Hematopoietic multipotent progenitor cell treated with erythropoietin and hydrocortisone succinate and interleukin-3 and kit ligand, for 17 days (in vitro differentiated cells): Measurements from ENCODE around the gene EPN1.
"Not testable (repeated sequence)": the region's sequence is repeated elsewhere in the genome, so short reads cannot be mapped to it uniquely, and the experiment has no call there.

ENCODE experiments used
- DNase-seq: peaks from one replicate; pipeline ENCODE4 v3.0.0-alpha.2; 2015; ENCODE audit warnings: low spot score

The EPN1 gene

GRCh38 chr19:55693336-55693974 is 18.4 kb downstream of the EPN1 start:
- no peak for DNase-seq

GRCh38 chr19:55694241-55694655 is 19.2 kb downstream of the EPN1 start:
- DNase-seq: no peak

- DNase-seq: no peak
Observed at GRCh38 chr19:55694656-55695491, 19.8 kb downstream of the EPN1 start.

DNA sequence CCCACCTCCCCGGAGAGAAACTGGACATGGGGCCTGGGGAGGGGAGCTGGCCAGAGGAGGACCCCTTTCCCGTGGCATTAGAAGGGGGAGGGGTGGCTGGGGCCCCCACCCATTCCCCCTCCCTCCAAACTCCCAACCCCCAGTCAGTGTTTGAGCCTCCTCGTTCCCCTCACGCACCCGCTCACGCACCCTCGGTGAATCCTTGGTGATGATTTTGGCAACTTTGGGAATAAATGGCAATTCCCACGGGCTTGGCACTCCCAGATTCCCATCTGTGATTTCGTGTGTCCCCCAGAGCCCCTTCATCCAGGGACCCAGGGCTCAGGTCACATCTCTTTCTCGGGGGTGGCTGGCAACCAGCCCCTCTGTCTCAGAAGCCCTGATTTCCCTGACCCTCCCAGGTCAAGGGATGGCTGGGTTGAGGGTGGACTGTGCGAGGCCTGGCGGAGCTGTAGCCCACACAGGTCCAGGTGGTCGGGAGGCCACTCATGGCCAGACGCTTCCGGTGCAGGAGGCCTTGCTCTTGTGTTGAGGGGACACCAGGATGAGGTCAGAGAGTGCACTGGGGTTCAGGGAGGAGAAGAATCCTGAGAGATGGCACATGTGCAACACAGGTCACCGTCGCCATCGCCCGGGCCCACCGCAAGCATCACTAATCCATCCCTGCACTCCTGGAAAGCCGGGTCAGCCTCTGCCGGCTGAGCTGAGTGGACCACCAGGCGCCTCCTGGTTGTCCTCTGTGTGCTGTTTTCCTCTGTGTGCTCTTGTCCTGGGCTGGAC is 20.7 kb downstream of the EPN1 start:
- no peak for DNase-seq

DNA sequence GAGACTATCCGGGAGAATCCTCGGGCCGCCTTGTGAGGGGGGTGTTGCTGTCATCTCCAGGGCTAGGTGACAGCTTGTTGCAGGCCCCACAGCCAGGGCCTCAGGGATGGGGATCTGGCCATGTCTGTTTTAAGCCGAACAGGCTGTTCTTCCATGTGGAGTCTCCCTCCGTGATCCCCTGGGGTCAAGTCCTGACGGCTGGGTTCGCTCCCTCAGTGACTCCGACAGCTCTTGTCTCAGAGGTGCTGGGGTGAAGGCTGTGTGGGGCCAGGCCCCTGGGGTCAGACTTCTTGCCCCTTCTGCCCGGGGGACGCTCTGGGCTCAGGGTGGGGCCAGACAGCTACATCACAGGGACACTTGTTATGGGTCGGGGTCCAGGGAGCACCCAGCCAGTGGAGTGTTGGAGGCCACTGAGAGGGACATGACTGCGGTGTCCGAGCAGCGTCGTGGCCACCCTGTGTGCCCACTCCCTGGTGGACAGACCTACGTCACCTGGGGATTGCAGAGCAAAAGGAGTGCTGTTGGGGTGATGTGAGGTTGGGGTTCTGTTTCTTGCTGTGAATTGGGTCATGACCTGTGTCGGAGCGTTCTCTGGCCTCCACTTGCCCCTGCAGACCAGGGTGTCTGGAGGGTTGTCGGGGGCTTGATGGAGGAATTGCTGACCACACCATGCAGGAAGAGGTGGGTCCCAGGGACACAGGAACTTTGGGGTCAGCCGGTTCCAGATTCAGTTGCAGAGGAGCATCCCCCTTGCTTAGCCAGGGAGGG is 21.5 kb downstream of the EPN1 start:
- DNase-seq: no peak

GRCh38 chr19:55697069-55697440 is 22.0 kb downstream of the EPN1 start:
- no peak for DNase-seq

DNA sequence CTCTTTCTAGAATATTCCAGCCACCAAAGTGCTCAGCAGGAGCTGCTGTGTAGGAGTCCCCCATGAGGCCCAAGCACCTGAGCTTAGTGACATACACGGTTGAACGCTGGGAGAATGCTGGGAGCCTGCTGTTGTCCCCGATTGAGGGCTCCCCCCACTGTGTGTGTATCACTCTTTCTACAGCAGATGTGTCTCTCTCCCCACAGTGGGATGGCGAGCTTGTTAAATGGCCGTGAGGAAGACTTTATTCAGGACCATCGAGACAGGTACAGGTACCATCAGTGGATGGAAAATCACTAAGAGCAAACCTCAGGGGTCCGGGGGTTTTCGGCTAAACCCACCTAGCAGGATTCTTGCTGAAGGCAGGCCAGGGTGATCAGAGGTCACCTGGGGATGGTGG is 22.7 kb downstream of the EPN1 start:
- no peak for DNase-seq

DNA sequence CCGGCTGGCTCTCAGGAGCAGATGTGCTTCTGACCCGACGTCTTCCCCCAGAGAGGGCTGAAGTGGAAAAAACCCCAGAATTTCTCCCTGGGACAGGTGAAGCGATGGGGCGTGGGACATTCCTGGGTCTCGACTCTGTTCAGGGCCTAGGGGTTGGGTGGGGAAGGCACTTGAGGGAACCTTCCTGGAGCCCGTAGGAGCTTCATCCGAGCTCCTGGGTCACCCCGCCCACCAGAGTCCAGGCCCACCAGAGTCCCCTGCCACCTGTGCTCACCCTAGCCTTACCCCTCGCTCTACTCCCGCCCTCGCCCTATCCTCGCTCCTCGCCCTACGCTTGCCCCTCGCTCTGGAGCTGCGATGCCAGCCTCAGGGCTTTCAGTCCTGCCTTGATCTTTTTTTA is 23.2 kb downstream of the EPN1 start:
- DNase-seq: no peak

GRCh38 chr19:55699221-55699620 is 24.2 kb downstream of the EPN1 start:
- no peak for DNase-seq

- no peak for DNase-seq
Observed at GRCh38 chr19:55700813-55701212, 25.8 kb downstream of the EPN1 start.

GRCh38 chr19:55702131-55702627 is 27.2 kb downstream of the EPN1 start:
- no peak for DNase-seq

DNA sequence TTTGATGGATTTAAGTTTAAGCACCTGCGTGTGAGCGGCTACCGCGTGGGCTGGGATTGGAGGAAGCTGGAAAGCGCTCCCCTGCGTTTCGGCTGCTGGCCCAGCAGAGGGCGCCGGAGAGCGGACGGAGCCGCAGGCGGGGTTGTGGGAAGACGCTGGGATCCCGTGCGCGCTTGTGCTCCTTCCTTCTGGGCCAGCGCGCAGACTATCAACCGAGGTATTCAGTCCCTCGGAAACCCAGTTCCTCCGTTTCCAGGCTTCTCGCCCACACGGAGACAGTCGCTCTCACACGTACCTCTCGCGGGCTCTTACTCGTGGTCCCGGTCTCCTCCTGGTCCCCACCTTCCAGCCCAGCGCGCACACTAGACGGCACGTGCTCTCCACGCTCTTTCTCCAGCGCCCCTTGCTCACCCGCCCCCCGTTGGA is 28.8 kb downstream of the EPN1 start:
- DNase-seq: peak; percentile 34

DNA sequence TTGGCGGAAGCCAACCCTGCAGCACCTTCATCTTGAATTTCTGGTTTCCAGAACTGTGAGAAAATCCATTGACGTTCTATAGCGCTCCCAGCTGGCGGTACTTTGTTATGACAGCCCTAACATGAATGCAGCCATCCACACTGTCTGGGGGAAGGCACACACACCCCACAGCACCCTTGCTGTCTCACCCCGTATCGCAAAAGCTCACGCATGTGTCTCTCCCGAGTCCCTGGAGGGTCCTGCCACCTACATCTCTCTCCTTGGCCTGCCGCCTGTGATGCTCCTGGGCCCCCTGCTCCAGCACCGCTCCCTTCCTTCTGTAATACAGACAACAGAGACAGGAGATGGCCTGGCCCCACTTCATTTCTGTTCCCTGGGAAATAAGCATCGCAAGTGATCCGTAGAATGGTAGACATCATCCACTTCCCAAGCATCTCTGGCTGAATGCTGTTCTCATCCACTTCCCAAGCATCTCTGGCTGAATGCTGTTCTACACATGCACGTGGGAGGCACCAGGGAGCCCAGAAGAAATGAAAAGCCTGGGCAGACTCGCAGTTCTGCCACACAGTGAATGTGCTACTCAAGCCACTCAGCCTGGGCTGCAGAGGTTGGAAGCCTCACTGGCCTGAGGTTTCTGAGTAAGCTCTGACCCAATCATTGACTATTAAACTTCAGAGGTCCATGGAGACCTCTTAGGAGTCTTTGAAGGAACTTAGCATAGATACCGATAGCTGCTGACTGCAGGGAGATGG is 29.6 kb downstream of the EPN1 start:
- no peak for DNase-seq

DNA sequence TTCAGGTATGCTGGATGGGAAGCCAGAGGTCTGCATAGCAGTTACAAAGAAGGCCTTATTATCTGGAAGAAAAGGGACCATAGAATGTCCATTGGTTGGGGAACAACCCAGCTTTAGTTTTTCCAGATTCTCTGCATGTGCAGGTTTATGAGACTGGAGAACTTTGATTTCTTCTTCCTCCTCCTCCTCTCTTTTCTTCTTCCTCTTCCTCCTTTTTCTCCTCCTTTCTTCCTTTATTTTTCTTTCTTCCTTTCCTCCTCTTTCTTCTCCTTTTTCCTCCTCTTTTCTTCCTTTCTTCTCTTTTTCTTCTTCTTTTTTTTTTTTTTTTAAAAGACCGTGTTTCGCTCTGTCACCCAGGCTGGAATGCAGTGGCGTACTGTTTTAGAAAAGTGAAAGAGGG is 30.9 kb downstream of the EPN1 start:
- DNase-seq: no peak

GRCh38 chr19:55711719-55712118 is 36.7 kb downstream of the EPN1 start:
- DNase-seq: no peak

DNA sequence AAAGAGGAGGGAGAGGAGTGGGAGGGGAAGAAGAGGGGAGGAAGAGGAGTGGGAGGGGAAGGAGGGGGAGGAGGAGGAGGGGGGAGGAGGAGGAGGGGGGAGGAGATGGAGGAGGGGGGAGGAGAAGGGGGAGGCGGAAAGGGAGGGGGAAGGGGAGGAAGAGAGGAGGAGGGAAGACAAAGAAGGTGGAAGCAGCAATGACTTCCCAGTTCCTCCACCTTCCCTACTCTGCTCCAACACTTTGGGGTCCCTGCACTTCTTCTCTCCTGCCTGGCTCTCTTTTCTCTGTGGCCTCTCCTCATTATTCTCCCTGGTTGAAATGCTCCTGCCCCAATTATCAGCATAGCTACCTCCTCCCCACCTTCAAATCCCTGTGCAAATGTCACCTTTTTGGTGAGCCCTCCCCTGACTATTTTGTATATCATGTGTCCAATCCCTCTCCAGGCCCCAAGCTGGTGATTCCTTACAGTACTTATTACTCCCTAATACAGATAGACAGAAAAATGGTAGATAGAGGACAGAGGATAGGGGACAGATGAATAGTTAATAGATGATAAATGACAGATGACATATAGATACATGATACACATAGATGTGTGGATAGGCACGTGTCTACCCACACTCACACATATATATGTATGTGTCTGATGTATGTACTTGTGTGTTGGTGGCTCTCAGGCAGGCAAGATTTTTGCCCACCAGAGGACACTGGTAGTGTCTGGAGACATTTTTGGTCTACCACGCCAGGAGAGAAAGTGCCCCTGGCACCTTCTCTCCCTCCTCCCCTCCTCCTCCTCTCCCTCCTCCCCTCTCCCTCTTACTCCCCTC is 38.0 kb downstream of the EPN1 start:
- no peak for DNase-seq

DNA sequence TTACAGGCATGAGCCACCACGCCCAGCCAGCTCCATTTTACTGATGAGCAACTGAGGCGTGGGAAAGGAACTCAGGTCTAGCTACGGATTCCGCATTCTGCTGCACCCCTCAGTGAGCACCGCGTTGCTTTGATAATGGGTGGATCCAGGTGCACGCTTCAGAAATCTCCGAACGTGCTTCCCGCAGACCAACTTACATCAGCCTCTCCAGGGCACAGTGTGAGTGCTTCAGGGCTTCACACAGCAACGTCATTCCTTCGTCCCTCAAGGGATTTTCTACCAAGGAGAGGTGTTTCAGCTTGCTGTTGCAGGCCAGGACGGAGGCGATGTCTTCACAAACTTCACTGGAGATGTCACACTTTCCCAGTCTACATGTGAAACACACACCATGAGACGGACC is 41.5 kb downstream of the EPN1 start:
- no peak for DNase-seq

DNA sequence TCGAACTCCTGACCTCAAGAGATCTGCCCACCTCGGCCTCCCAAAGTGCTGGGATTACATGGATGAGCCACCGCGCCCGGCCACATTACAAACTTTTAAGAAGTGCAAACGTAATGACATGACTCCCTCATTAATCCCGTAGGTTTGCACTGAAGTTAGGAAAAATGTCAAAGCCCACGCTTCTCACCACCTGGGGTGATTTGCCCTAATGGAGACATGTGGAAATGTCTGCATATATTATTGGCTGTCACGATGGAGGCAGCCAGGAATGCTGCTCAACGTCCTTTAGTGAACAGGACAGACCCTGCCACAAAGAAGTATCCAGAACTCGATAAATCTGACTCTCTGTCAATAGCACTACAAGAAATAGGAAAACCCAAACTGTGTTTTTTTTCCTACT is 42.2 kb downstream of the EPN1 start:
- no peak for DNase-seq

DNA sequence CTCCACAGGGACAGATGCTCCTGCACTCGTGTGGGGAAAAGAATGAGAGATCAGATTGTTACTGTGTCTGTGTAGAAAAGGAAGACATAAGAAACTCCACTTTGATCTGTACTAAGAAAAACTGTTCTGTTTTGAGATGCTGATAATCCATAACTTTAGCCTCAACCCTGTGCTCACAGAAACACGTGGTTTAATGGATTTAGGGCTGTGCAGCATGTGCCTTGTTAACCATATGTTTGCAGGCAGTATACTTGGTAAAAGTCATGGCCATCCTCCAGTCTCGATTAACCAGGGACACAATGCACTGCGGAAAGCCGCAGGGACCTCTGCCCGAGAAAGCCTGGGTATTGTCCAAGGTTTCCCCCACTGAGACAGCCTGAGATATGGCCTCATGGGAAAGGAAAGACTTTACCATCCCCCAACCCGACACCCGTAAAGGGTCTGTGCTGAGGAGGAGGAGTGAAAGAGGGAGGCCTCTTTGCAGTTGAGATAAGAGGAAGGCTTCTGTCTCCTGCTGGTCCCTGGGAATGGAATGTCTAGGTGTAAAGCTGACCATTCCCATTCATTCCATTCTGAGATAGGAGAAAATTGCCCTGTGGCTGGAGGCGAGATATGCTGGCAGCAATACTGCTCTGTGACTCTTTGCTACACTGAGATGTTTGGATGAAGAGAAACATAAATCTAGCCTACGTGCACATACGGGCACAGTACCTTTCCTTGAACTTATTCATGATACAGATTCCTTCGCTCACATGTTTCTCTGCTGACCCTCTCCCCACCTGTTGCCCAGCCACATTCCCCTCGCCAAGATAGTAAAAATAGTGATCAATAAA is 43.1 kb downstream of the EPN1 start:
- DNase-seq: not testable (repeated sequence)
